Lung (tissue), 12 donors: ENCODE data around the gene FCER1G. TPM values are rescaled to one million over a fixed set of nuclear protein-coding genes. Genes with fewer than 3 reads are reported as not detected.

Source experiments
- ATAC-seq: fragments of 200-7000 bp; cut with Tn5 transposase; one replicate; pipeline ENCODE4 v1.9.1; 2020; ENCODE audit warnings: moderate number of reproducible peaks; ENCODE audit not compliant: insufficient read depth, low FRiP score
- DNase-seq, 3 donors: peaks; one replicate each; pipeline ENCODE4 v3.0.0-alpha.2; 2013 to 2017
- H3K27ac ChIP-seq, 2 donors: one replicate each; pipeline ENCODE4 v1.5.1; 2013; ENCODE audit warnings: mild to moderate bottlenecking in 2 of 2, moderate library complexity in 2 of 2, control low read depth in 1 of 2, inconsistent platforms in 1 of 2, low read depth in 1 of 2, low read length in 1 of 2
- H3K27me3 ChIP-seq, 3 donors: one replicate each; pipeline ENCODE4 v1.5.1; 2013; ENCODE audit warnings: low read length in 2 of 3; ENCODE audit not compliant: control insufficient read depth in 3 of 3, insufficient read depth in 3 of 3
- H3K36me3 ChIP-seq, 4 donors: one replicate each; pipeline ENCODE4 v1.5.1; 2013; ENCODE audit warnings: low read length in 4 of 4, mild to moderate bottlenecking in 1 of 4, moderate library complexity in 1 of 4; ENCODE audit not compliant: control insufficient read depth in 4 of 4, insufficient read depth in 4 of 4
- H3K4me1 ChIP-seq, 5 donors: one replicate each; pipeline ENCODE4 v1.5.1; 2013; ENCODE audit warnings: low read length in 5 of 5, mild to moderate bottlenecking in 2 of 5, moderate library complexity in 1 of 5; ENCODE audit not compliant: control insufficient read depth in 5 of 5, insufficient read depth in 5 of 5
- H3K4me3 ChIP-seq: one replicate; pipeline ENCODE4 v1.5.1; 2013; ENCODE audit warnings: mild to moderate bottlenecking, control low read depth, moderate library complexity
- H3K9ac ChIP-seq, 2 donors: one replicate each; pipeline ENCODE4 v1.5.1; 2013; ENCODE audit warnings: low read length in 2 of 2, control low read depth in 1 of 2; ENCODE audit not compliant: insufficient read depth in 1 of 2
- H3K9me3 ChIP-seq, 4 donors: one replicate each; pipeline ENCODE4 v1.5.1; 2013; ENCODE audit warnings: low read length in 3 of 4, mild to moderate bottlenecking in 1 of 4, moderate library complexity in 1 of 4; ENCODE audit not compliant: control insufficient read depth in 4 of 4, insufficient read depth in 3 of 4
- WGBS, 2 donors: extraction: QIAGEN DNeasy Blood & Tissue Kit; methylation state at CpG; one replicate each; pipeline ENCODE4 v1.1.7; 2013; 5-methylcytosine and 5-hydroxymethylcytosine counted together
- polyA plus RNA-seq, 2 donors: library from polyadenylated mRNA; stranded (reverse); fragments of 200-250 nt; gene quantifications; one replicate each; pipeline ENCODE4 v1.2.1, GENCODE V29; 2013
- total RNA-seq, 2 donors: library from RNA; depleted of rRNA in 1 of 2; stranded (reverse); fragments of >200 nt in 1 of 2; gene quantifications; one replicate each; pipeline ENCODE4 v1.2.1, GENCODE V29; 2014 to 2021
- TF ChIP-seq, protein P1 (sequence below): IDR thresholded peaks from 2 replicates; pipeline ENCODE4 v1.5.1; 2012; ENCODE audit warnings: mild to moderate bottlenecking; ENCODE audit errors: control extremely low read depth, extremely low read depth
- donor health status: control.
- donor health status: control.
- donor health status: Bipolar disorder and iron deficiency.
- donor health status: healthy.
- donor health status: DM: yes; HTN: yes; CAD: no.

The FCER1G gene
- total and polyA plus RNA-seq, 4 donors: 41.6 to 1,998 (median 222) TPM

DNA sequence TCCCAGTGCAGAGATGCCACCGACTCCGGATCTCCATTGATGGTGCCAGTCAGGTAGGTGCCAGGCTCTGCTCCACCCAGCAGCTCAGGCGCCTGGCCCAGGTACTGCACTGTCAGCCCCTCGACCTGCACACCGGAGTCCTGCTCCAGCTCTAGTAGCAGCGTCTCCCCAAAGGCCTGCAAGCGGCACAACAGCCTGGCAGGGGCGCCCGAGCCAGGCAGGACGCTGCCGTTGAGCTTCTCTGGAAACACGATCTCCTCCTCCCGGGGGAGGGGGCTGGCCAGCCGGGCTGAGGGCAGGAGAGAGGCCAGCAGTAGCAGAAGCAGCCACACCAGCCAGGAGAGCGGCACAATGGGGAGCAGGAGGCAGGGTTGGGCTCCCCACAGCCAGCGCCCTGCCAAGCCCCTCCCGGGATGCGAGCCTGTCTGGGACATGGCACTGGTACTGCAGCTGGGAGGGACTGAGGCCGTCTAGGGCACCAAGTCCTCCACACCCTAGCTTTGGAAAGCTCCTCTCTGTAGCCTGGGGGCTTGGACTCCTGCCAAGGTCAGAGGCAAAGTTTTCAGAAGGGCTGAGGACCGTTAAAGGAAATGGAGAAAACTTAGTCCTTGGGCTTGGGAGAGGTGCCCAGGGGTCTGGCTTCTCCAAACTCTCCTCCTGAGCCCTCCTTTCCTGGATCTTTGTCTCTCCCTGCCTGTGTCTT lies 16.8 kb upstream of the FCER1G start:
- Histone ChIP-seq H3K36me3 (peaks cover 0 to 5% (median under 1%) of the 10 kb centered on the region in 4 donors), H3K27ac (peak overlapping the region; percentile 37 to 38), H3K27me3 (no peaks in the 10 kb centered on the region), H3K9ac (peak overlapping the region; percentile 21 to 73), H3K4me3 (peak overlapping the region; percentile 15), H3K9me3 (no peaks in the 10 kb centered on the region), H3K4me1 (peaks cover 0 to 65% (median 37%) of the 10 kb centered on the region in 5 donors)
- no peak for ATAC-seq
- WGBS, 2 donors: 47 to 59% methylated on average over 20 of the region's 20 CpGs
- peak; percentile 63 to 75 (median 69) for DNase-seq
- TF ChIP-seq, protein P1, sequence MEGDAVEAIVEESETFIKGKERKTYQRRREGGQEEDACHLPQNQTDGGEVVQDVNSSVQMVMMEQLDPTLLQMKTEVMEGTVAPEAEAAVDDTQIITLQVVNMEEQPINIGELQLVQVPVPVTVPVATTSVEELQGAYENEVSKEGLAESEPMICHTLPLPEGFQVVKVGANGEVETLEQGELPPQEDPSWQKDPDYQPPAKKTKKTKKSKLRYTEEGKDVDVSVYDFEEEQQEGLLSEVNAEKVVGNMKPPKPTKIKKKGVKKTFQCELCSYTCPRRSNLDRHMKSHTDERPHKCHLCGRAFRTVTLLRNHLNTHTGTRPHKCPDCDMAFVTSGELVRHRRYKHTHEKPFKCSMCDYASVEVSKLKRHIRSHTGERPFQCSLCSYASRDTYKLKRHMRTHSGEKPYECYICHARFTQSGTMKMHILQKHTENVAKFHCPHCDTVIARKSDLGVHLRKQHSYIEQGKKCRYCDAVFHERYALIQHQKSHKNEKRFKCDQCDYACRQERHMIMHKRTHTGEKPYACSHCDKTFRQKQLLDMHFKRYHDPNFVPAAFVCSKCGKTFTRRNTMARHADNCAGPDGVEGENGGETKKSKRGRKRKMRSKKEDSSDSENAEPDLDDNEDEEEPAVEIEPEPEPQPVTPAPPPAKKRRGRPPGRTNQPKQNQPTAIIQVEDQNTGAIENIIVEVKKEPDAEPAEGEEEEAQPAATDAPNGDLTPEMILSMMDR: no peak

DNA sequence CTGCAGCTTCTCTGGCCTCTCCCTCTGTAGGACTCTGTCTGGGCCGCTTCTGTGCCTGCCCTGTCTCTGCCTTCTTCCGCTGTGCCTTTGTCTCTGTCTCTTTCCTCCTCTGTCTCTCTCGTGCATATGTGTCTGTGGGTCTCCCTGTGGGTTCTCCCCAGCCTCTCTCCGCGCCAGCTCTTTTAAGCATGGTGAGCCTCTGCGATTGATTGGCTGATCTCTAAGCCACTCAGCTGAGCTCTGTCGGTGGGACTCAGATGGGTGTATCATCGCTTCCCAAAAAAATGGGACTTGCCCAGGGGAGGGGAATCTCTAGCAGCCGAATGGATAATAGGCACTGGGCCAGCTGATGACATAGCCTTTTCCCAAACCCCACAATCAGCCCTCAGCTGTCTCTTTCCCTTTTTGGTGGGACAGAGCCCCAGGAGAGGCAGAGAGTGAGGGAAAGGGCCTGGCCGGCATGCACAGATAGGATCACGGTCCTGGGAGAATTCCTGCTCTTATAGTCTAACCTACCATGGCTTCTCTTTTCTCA lies 16.1 kb upstream of the FCER1G start, which contains the start of gene ADAMTS4:
Gene ADAMTS4 (minus strand): TSS at position 158 of the 535 bp plus-strand sequence. CDS start 427 bp downstream, outside the sequence.
- Histone ChIP-seq H3K27ac (peak within 1 kb of the TSS; percentile 94 to 99), H3K9me3 (no peaks in the 10 kb centered on the region), H3K27me3 (no peaks in the 10 kb centered on the region), H3K4me3 (peak within 1 kb of the TSS; percentile 15), H3K9ac (peak within 1 kb of the TSS; percentile 21 to 73), H3K4me1 (peaks cover 5 to 69% (median 40%) of the 10 kb centered on the region in 5 donors), H3K36me3 (peaks cover 0 to 6% (median 3%) of the 10 kb centered on the region in 4 donors)
- DNase-seq (peak; percentile 86 to 94 (median 90)), ATAC-seq (peak; percentile 1)
- TF ChIP-seq, protein P1: no peak
- WGBS, 2 donors: 69 to 81% methylated on average over 11 of the region's 11 CpGs

DNA sequence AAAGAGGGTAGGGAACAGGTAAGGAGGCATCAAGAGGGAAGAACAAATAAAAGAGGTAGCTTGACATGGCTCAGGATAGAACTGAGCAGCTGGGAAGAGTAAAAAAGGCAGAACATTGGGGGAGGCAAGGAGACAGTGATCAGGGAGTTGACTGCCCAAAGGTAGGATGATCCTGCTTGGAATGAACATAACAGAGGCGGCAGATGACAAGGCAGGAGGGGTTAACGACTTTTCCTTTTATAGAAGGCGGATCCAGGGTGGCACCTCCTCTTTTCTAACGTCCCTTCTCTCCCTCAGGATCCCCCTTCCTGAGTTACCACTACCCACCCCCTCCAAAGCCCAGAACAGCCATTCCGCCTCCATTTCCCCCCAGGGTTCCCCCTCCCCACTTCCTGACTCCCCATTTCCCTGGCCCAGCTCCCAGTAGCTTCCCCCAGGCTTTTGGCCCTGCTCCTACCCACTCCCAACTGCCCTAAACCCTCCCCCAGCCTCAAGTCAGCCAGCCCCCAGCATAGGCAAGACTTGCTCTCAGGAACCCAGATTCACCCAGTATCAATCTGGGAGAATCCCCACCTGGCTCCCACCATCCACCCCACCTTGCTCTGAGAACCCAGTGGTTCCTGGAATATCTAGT lies 15.5 kb upstream of the FCER1G start:
- Histone ChIP-seq H3K27ac (peak overlapping the region; percentile 94 to 99), H3K36me3 (peaks cover 0 to 6% (median 4%) of the 10 kb centered on the region in 4 donors), H3K9ac (peak overlapping the region in 1 of 2 donors; percentile 64), H3K4me3 (no peak overlapping the region), H3K9me3 (no peaks in the 10 kb centered on the region), H3K4me1 (peaks cover 6 to 69% (median 40%) of the 10 kb centered on the region in 5 donors), H3K27me3 (no peaks in the 10 kb centered on the region)
- DNase-seq (peak in 2 of 3 donors; percentile 39 to 72), ATAC-seq (no peak)
- 48 to 76% methylated on average over 4 to 5 of the region's 5 CpGs for WGBS, 2 donors
- TF ChIP-seq, protein P1: no peak
